GM18519 (cell line): Measurements from ENCODE around the gene UBXN6.

Experiments used
- ATAC-seq: cut with Tn5 transposase; IDR thresholded peaks from one replicate; pipeline ENCODE4 v1.9.1; 2021; ENCODE audit warnings: mild to moderate bottlenecking, moderate library complexity; ENCODE audit not compliant: unreplicated experiment, low FRiP score

The UBXN6 gene

GRCh38 chr19:4413588-4413987 is 44.0 kb downstream of the UBXN6 start:
- no peak for ATAC-seq

GRCh38 chr19:4409123-4409933 is 48.3 kb downstream of the UBXN6 start:
- ATAC-seq: no peak

- no peak for ATAC-seq
Observed at GRCh38 chr19:4406626-4407025, 51.0 kb downstream of the UBXN6 start.

GRCh38 chr19:4405977-4406376 is 51.6 kb downstream of the UBXN6 start:
- ATAC-seq: no peak

GRCh38 chr19:4403005-4403761 is 54.4 kb downstream of the UBXN6 start:
- ATAC-seq: no peak

GRCh38 chr19:4402171-4403004 is 55.2 kb downstream of the UBXN6 start, which contains the start of gene CHAF1A:
TSS of gene CHAF1A (plus strand) at chr19:4402640. CDS start at chr19:4402763, 123 bp downstream.
- ATAC-seq: peak; percentile 63

- ATAC-seq: no peak
Observed at GRCh38 chr19:4401769-4402170, 55.8 kb downstream of the UBXN6 start.

GRCh38 chr19:4400135-4400936 is 57.3 kb downstream of the UBXN6 start, which contains the start of gene SH3GL1:
TSS of gene SH3GL1 (minus strand) at chr19:4400547. CDS start at chr19:4400368, 179 bp downstream.
- ATAC-seq: peak; percentile 42

GRCh38 chr19:4399812-4400134 is 57.8 kb downstream of the UBXN6 start:
- ATAC-seq: peak; percentile 2

- no peak for ATAC-seq
Observed at GRCh38 chr19:4396949-4397783, 60.4 kb downstream of the UBXN6 start.
